GM19043 (cell line): ENCODE data around the gene RTN4.

Experiments
- ATAC-seq: cut with Tn5 transposase; IDR thresholded peaks from one replicate; pipeline ENCODE4 v1.9.1; 2021; ENCODE audit warnings: low read depth; ENCODE audit not compliant: unreplicated experiment

Gene RTN4

DNA sequence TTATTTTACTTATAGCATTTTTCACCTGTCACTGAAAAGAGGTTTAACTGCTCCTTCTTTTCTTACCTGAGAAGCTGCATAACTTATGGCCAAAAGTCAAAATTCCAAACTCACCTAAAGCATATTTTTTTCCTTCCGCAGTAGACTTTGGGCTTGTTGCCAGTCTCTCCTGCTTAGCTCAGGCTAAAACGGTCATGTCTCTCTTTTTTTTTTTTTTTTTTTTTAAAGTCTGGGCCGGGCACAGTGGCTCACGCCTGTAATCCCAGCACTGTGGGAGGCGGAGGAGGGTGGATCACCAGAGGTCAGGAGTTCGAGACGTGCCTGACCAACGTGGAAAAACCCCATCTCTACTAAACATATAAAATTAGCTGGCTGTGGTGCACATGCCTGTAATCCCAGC lies 113.5 kb downstream of the RTN4 start:
- no peak for ATAC-seq

DNA sequence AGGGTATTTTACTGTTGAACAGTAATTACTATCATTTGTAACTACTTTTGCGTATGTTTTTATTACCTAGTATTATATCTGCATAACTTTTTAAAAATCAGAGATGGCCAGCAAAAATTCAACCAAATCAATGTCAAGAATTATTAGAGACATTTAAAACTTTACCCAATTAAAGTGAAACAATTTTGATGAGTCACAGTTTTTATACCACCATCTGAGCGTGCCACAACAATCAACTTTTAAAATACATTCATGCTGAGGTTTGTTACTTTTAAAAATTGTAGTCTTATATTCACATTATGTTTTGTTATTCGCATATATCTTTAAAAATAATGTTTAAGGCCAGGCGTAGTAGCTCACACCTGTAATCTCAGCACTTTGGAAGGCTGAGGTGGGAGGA lies 114.9 kb downstream of the RTN4 start:
- ATAC-seq = no peak

DNA sequence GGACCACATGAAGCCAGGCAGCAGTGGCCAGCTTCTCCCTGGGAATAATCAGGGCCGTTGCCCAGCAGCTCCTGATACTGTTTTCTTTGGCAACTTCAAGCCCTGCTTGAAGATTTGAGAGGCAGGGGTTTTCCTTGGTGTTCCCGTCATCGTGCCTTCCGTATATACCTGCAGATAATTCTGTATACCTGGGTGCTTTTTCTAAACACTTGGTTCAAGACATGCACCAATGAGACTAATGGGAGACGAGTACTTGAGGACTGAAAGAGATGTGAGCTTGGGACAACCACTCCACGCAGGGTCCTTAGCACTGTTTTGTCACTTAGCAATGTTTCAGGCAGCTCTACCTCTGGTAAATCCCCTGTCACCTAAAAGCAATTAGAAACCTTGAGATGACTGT lies 118.8 kb downstream of the RTN4 start:
- ATAC-seq = no peak

- ATAC-seq = no peak
Observed at GRCh38 chr2:54928719-54929118, 121.5 kb downstream of the RTN4 start.

DNA sequence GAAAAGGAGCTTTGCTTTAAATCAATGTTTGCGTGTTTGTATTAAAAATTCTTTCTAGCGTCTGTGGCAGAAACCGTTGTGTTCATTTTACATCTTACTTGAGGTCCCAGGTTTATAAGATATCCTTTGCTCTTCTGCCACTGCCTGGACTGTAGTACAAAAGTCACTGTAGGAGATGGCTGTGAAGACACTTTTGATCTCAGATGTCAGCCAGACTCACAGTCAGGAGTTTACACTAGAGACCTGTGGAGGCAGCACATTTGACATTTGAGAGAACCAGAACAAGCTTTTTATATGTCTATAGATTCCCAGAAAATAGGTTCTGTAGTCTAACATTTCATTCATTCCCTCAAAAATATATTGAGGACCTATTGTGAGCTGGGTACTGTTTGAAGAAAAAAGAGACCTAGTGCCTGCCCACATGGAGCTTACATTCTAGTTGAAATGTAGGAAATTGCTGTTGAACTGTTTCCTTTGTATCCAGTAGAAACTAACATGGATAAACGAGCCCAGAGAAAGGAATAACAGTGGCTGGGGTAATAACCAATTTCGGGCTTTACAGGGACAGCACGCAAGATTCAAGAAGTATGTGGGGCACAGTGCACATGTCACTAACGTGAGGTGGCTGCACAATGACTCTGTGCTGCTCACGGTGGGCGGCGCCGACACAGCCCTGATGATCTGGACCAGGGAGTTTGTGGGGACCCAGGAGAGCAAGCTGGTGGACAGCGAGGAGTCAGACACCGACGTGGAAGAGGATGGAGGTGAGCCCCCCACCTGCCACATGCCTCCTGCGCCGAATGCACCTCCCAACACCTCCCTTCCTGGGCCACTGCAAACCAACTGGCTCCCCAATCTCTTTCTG lies 122.3 kb downstream of the RTN4 start:
- no peak for ATAC-seq

DNA sequence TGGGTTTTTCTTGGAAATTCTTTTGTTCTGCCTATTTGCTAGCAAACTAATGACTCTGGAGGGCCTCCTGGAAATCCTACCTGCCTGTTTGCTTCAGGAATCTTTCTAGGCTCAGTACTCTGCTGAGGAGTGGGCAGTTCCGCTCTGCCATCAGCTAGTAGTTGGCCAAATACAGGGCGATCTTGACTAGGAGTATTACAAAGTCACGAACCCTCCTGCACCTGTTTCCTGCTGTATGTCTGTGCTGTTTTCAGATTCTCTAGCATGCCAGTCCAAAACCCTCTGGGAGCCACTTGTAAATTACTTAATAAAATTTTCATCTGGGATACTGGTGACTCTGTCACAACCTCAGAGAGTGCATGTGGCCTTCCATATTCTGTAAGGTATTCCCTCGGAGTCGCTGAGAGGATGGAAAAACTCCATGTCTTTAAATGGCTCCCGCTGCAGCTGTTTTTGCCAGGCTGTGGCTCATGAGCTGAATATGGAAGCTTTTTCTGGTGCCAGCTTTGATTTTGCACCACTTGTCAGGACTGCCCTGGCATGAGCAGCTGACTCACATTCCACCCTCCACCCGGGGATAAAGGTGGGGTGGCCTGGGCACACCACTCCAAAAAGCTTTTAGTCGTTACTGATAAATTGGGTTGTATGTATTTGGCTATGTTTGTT lies 123.0 kb downstream of the RTN4 start:
- no peak for ATAC-seq

DNA sequence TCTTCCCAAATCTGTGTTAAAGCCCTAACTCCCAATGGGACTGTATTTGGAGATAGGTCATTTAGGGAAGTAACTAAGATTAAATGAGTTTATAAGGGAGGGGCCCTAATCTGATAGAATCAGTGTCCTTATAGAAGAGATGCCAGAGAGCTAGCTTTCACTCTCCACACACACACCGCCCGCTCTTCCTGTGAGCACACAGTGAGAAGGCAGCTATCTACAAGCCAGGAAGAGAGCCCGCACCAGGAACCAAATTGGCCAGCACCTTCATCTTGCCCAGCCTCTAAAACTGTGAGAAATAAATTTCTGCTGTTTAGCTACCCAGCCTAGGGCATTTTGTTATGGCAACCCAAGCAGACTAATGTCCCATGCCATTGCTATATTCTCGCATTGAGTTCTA lies 125.2 kb downstream of the RTN4 start:
- ATAC-seq = no peak

GRCh38 chr2:54924121-54924520 lies 126.1 kb downstream of the RTN4 start:
- ATAC-seq = no peak
